Thoracic aorta (tissue), 2 donors: ENCODE results near the gene KRTAP10-6. TPM values are rescaled to one million over a fixed set of nuclear protein-coding genes. Genes with fewer than 3 reads are reported as not detected.
"Not testable (repeated sequence)": the region's sequence is repeated elsewhere in the genome, so short reads cannot be mapped to it uniquely, and the experiment has no call there.

Experiments
- ATAC-seq: fragments of 150-250 bp; one replicate; pipeline ENCODE4 v1.8.0; 2017; ENCODE audit warnings: low read depth; ENCODE audit not compliant: insufficient number of reproducible peaks, low FRiP score
- DNase-seq: peaks from one replicate; pipeline ENCODE4 v3.0.0-alpha.2; 2020; ENCODE audit warnings: low spot score
- H3K27ac ChIP-seq, 2 donors: fragments of 200-600 bp; sonication (generic); 1 replicate in 1 of 2; 2 replicates in 1 of 2; pipeline ENCODE4 v1.5.1; 2016; ENCODE audit warnings: mild to moderate bottlenecking in 2 of 2, moderate library complexity in 2 of 2
- H3K27me3 ChIP-seq: fragments of 200-600 bp; sonication (generic); replicated peaks from 2 replicates; pipeline ENCODE4 v1.6.0; 2016; ENCODE audit warnings: mild to moderate bottlenecking; ENCODE audit not compliant: insufficient read depth
- H3K36me3 ChIP-seq: fragments of 200-600 bp; sonication (generic); one replicate; pipeline ENCODE4 v1.5.1; 2016
- H3K4me1 ChIP-seq, 2 donors: fragments of 200-600 bp; sonication (generic); 1 replicate in 1 of 2; 2 replicates in 1 of 2; pipeline versions ENCODE4 v1.5.1 to v1.6.0; 2016; ENCODE audit warnings: low read depth in 2 of 2, mild to moderate bottlenecking in 1 of 2; ENCODE audit not compliant: control insufficient read depth in 1 of 2
- H3K4me3 ChIP-seq: fragments of 200-600 bp; sonication (generic); 2 replicates; pipeline ENCODE4 v1.5.1; 2016; ENCODE audit warnings: mild to moderate bottlenecking
- H3K9me3 ChIP-seq: fragments of 200-600 bp; sonication (generic); 2 replicates; pipeline ENCODE4 v1.5.1; 2016
- CTCF ChIP-seq: fragments of 200-600 bp; sonication (generic); IDR thresholded peaks from one replicate; pipeline ENCODE4 v1.5.1; 2019; ENCODE audit warnings: antibody characterized with exemption
- total RNA-seq, 2 donors: library from RNA; depleted of rRNA; stranded (reverse); fragments of >200 nt; gene quantifications; one replicate each; pipeline versions ENCODE4 v1.1.0 to v1.2.3, GENCODE V29; 2016

KRTAP10-6 gene
- total RNA-seq, 2 donors from 2014 or later, result not detected

- no peaks in the 10 kb centered on the region for H3K27me3 ChIP-seq
- ATAC-seq (no peak), DNase-seq (no peak)
- H3K36me3 ChIP-seq, result no peaks in the 10 kb centered on the region
- H3K9me3 ChIP-seq, result peaks cover 7% of the 10 kb centered on the region
- H3K4me1 ChIP-seq, result no peaks in the 10 kb centered on the region
- no peak overlapping the region for H3K4me3 ChIP-seq
- no peak for TF ChIP-seq CTCF
- no peak overlapping the region for H3K27ac ChIP-seq
Observed at GRCh38 chr21:44583089-44583799, 9.1 kb downstream of the KRTAP10-6 start.

- no peak overlapping the region for H3K4me3 ChIP-seq
- no peak overlapping the region for H3K27ac ChIP-seq
- no peak for DNase-seq
- H3K36me3 ChIP-seq, result no peaks in the 10 kb centered on the region
- no peaks in the 10 kb centered on the region for H3K27me3 ChIP-seq
- H3K4me1 ChIP-seq, result no peaks in the 10 kb centered on the region
- no peak for TF ChIP-seq CTCF
- H3K9me3 ChIP-seq, result peaks cover 7% of the 10 kb centered on the region
- no peak for ATAC-seq
Observed at GRCh38 chr21:44582055-44582454, 10.2 kb downstream of the KRTAP10-6 start.

- Histone ChIP-seq H3K27me3 (no peaks in the 10 kb centered on the region), H3K4me1 (no peaks in the 10 kb centered on the region), H3K4me3 (no peak overlapping the region), H3K36me3 (no peaks in the 10 kb centered on the region), H3K9me3 (peaks cover 13% of the 10 kb centered on the region), H3K27ac (no peak overlapping the region)
- DNase-seq (no peak), ATAC-seq (no peak)
- no peak for TF ChIP-seq CTCF
Observed at GRCh38 chr21:44581158-44581557, 11.1 kb downstream of the KRTAP10-6 start.

- peaks cover 13% of the 10 kb centered on the region for H3K9me3 ChIP-seq
- not testable (repeated sequence) for H3K27ac ChIP-seq, DNase-seq, H3K4me1 ChIP-seq, H3K27me3 ChIP-seq, H3K36me3 ChIP-seq, H3K4me3 ChIP-seq, ATAC-seq
Observed at GRCh38 chr21:44580231-44580821, 12.0 kb downstream of the KRTAP10-6 start, which contains the start of gene KRTAP10-5. KRTAP10-5 (minus strand) TSS chr21:44580604; CDS start chr21:44580578, 26 bp downstream.

- Histone ChIP-seq H3K27ac (no peak overlapping the region), H3K27me3 (no peaks in the 10 kb centered on the region), H3K9me3 (peaks cover 13% of the 10 kb centered on the region), H3K36me3 (no peaks in the 10 kb centered on the region), H3K4me3 (no peak overlapping the region), H3K4me1 (no peaks in the 10 kb centered on the region)
- no peak for TF ChIP-seq CTCF
- ATAC-seq (no peak), DNase-seq (no peak)
Observed at GRCh38 chr21:44579833-44580144, 12.5 kb downstream of the KRTAP10-6 start.
